GM12874 (cell line): ENCODE data around the gene NPY4R2.
"Not testable (repeated sequence)": the region's sequence is repeated elsewhere in the genome, so short reads cannot be mapped to it uniquely, and the experiment has no call there.

Experiments used
- TF ChIP-seq, protein P1 (sequence below): IDR thresholded peaks from 2 replicates; pipeline ENCODE4 v1.5.1; 2011; ENCODE audit warnings: low read depth, mild to moderate bottlenecking, control low read depth, low read length, moderate library complexity; ENCODE audit not compliant: insufficient read depth

Gene NPY4R2, protein sequence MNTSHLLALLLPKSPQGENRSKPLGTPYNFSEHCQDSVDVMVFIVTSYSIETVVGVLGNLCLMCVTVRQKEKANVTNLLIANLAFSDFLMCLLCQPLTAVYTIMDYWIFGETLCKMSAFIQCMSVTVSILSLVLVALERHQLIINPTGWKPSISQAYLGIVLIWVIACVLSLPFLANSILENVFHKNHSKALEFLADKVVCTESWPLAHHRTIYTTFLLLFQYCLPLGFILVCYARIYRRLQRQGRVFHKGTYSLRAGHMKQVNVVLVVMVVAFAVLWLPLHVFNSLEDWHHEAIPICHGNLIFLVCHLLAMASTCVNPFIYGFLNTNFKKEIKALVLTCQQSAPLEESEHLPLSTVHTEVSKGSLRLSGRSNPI

GRCh38 chr10:47918475-47918874 lies at the start of gene NPY4R2:
Gene NPY4R2 (plus strand): TSS chr10:47918662. CDS start chr10:47921988, 3,326 bp downstream.
- TF ChIP-seq, protein P1, sequence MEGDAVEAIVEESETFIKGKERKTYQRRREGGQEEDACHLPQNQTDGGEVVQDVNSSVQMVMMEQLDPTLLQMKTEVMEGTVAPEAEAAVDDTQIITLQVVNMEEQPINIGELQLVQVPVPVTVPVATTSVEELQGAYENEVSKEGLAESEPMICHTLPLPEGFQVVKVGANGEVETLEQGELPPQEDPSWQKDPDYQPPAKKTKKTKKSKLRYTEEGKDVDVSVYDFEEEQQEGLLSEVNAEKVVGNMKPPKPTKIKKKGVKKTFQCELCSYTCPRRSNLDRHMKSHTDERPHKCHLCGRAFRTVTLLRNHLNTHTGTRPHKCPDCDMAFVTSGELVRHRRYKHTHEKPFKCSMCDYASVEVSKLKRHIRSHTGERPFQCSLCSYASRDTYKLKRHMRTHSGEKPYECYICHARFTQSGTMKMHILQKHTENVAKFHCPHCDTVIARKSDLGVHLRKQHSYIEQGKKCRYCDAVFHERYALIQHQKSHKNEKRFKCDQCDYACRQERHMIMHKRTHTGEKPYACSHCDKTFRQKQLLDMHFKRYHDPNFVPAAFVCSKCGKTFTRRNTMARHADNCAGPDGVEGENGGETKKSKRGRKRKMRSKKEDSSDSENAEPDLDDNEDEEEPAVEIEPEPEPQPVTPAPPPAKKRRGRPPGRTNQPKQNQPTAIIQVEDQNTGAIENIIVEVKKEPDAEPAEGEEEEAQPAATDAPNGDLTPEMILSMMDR = not testable (repeated sequence)
